C4-2B (cell line): ENCODE results near the gene USP35.

ENCODE experiments used
- ZFX ChIP-seq: fragments of 450-650 bp; IDR thresholded peaks from 2 replicates; pipeline ENCODE4 v1.6.1; 2017
- TF ChIP-seq, protein P1 (sequence below): fragments of 450-650 bp; conservative IDR thresholded peaks from 2 replicates; pipeline ENCODE4 v1.5.1; 2017; ENCODE audit warnings: mild to moderate bottlenecking

- TF ChIP-seq, protein P1, sequence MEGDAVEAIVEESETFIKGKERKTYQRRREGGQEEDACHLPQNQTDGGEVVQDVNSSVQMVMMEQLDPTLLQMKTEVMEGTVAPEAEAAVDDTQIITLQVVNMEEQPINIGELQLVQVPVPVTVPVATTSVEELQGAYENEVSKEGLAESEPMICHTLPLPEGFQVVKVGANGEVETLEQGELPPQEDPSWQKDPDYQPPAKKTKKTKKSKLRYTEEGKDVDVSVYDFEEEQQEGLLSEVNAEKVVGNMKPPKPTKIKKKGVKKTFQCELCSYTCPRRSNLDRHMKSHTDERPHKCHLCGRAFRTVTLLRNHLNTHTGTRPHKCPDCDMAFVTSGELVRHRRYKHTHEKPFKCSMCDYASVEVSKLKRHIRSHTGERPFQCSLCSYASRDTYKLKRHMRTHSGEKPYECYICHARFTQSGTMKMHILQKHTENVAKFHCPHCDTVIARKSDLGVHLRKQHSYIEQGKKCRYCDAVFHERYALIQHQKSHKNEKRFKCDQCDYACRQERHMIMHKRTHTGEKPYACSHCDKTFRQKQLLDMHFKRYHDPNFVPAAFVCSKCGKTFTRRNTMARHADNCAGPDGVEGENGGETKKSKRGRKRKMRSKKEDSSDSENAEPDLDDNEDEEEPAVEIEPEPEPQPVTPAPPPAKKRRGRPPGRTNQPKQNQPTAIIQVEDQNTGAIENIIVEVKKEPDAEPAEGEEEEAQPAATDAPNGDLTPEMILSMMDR = no peak
- TF ChIP-seq ZFX = no peak
Observed at GRCh38 chr11:78200553-78200952, 11.8 kb downstream of the USP35 start.
